ENCODE measurements around the gene ADAR. TPM values are rescaled to one million over a fixed set of nuclear protein-coding genes. Genes with fewer than 3 reads are reported as not detected.

ADAR gene
- total RNA-seq, 2 experiments from 2014 or later, result 261 to 267 TPM

GRCh38 chr1:154619181-154619948 lies 11.4 kb upstream of the ADAR start:
- ATAC-seq, result no peak
- Mint-ChIP-seq H3K27me3 (no peaks in the 10 kb centered on the region), H3K4me1 (ENCODE audit: low read depth) (peaks cover 68% of the 10 kb centered on the region), H3K27ac (no peak overlapping the region), H3K4me3 (no peak overlapping the region), H3K9me3 (no peaks in the 10 kb centered on the region), H3K36me3 (ENCODE audit: low read depth) (peaks cover 28% of the 10 kb centered on the region)
- DNase-seq, result no peak
- CTCF ChIA-PET, result interaction anchor here (2.7 to 2.9 kb wide), 2 partner anchors 8 to 60 kb away, joined by 9 to 12 read pairs; no protein-coding TSS in a partner anchor
- POLR2A ChIA-PET, result interaction anchor here (0.6 to 2.7 kb wide), 4 partner anchors 8 to 18 kb away, joined by 4 to 8 read pairs (median 4); no protein-coding TSS in a partner anchor
- intact Hi-C loops (cut with micrococcal nuclease), result no loop called here
- no peak for TF ChIP-seq CTCF (IDR thresholded peaks at IDR 0.05)

- H3K9me3 Mint-ChIP-seq, result no peaks in the 10 kb centered on the region
- POLR2A ChIA-PET, result interaction anchor here (1.0 kb wide), 1 partner anchor 10 kb away, joined by 5 read pairs; no protein-coding TSS in a partner anchor
- intact Hi-C loops (cut with micrococcal nuclease), result no loop called here
- TF ChIP-seq CTCF (IDR thresholded peaks at IDR 0.05), result no peak
- peak overlapping the region; percentile 16 for H3K27ac Mint-ChIP-seq
- H3K27me3 Mint-ChIP-seq, result no peaks in the 10 kb centered on the region
- H3K4me3 Mint-ChIP-seq, result no peak overlapping the region
- no peak for DNase-seq
- no peak for ATAC-seq
- H3K36me3 Mint-ChIP-seq (ENCODE audit: low read depth), result peaks cover 10% of the 10 kb centered on the region
- peaks cover 57% of the 10 kb centered on the region for H3K4me1 Mint-ChIP-seq (ENCODE audit: low read depth)
- CTCF ChIA-PET, result interaction anchor here (0.6 to 0.7 kb wide), 2 partner anchors 323 to 1450 kb away, joined by 3 to 4 read pairs; no protein-coding TSS in a partner anchor
Observed at GRCh38 chr1:154616659-154617345, 8.8 kb upstream of the ADAR start.

- intact Hi-C loops (cut with micrococcal nuclease), result no loop called here
- ChIA-PET CTCF (interaction anchor here (0.9 to 1.2 kb wide), 2 partner anchors 11 to 18 kb away, joined by 3 read pairs; no protein-coding TSS in a partner anchor), POLR2A (interaction anchor here (0.6 kb wide), 1 partner anchor 176 kb away, joined by 3 read pairs; no protein-coding TSS in a partner anchor)
- peak overlapping the region; percentile 83 for H3K27ac Mint-ChIP-seq
- ATAC-seq (no peak), DNase-seq (no peak)
- H3K9me3 Mint-ChIP-seq, result no peaks in the 10 kb centered on the region
- peaks cover 11% of the 10 kb centered on the region for H3K36me3 Mint-ChIP-seq (ENCODE audit: low read depth)
- H3K27me3 Mint-ChIP-seq, result no peaks in the 10 kb centered on the region
- H3K4me1 Mint-ChIP-seq (ENCODE audit: low read depth), result peaks cover 62% of the 10 kb centered on the region
- H3K4me3 Mint-ChIP-seq, result no peak overlapping the region
- TF ChIP-seq CTCF (IDR thresholded peaks at IDR 0.05), result no peak
Observed at GRCh38 chr1:154615411-154615810, 7.4 kb upstream of the ADAR start.

- H3K36me3 Mint-ChIP-seq (ENCODE audit: low read depth), result peaks cover 14% of the 10 kb centered on the region
- TF ChIP-seq CTCF (IDR thresholded peaks at IDR 0.05), result no peak
- intact Hi-C loops (cut with micrococcal nuclease), result no loop called here
- H3K4me3 Mint-ChIP-seq, result peak overlapping the region; percentile 45
- DNase-seq (peak; percentile 42), ATAC-seq (peak; percentile 47)
- ChIA-PET CTCF (interaction anchor here (0.9 to 1.2 kb wide), 2 partner anchors 11 to 17 kb away, joined by 3 read pairs; no protein-coding TSS in a partner anchor), POLR2A (interaction anchor here (0.6 kb wide), 1 partner anchor 176 kb away, joined by 3 read pairs; no protein-coding TSS in a partner anchor)
- H3K27ac Mint-ChIP-seq, result peak overlapping the region; percentile 83
- H3K4me1 Mint-ChIP-seq (ENCODE audit: low read depth), result peaks cover 65% of the 10 kb centered on the region
- H3K9me3 Mint-ChIP-seq, result no peaks in the 10 kb centered on the region
- H3K27me3 Mint-ChIP-seq, result no peaks in the 10 kb centered on the region
Observed at GRCh38 chr1:154614901-154615300, 6.9 kb upstream of the ADAR start.
